Panc1 (cell line): ENCODE data around the gene RELT. TPM values are rescaled to one million over a fixed set of nuclear protein-coding genes. Genes with fewer than 3 reads are reported as not detected.

ENCODE experiments used
- ATAC-seq: fragments of 200-7000 bp; cut with Tn5 transposase; 2 replicates; pipeline ENCODE4 v1.9.1; 2020; ENCODE audit warnings: mild to moderate bottlenecking, moderate library complexity
- BruUV-seq: library from RNA; stranded (reverse); fragments of 400-500 nt; replicated peaks from 2 replicates; lab custom pipeline; 2021; lab: Mats Ljungman, UMichigan
- CTCF ChIA-PET: fragments of 300-600 bp; sonication (Branson Sonifier 250); formaldehyde crosslinking; loops from one replicate; lab custom pipeline; 2022; ENCODE audit warnings: antibody characterized with exemption; lab: Charles Lee
- POLR2A ChIA-PET: fragments of 300-600 bp; sonication (Branson Sonifier 250); formaldehyde crosslinking; loops from one replicate; lab custom pipeline; 2022; ENCODE audit warnings: antibody characterized with exemption; lab: Charles Lee
- DNase-seq: peaks from one replicate; pipeline ENCODE4 v3.0.0-alpha.2; 2010; ENCODE audit warnings: low read depth, low spot score
- H3K27ac ChIP-seq: 2 replicates; pipeline ENCODE4 v1.5.1; 2011; ENCODE audit warnings: mild to moderate bottlenecking, low read length, inconsistent platforms
- H3K27me3 ChIP-seq: fragments of 200-500 bp; sonication (Bioruptor generic); 2 replicates; pipeline ENCODE4 v1.6.0; 2014; ENCODE audit warnings: low read length, inconsistent platforms; ENCODE audit not compliant: control insufficient read depth, insufficient read depth
- H3K36me3 ChIP-seq: fragments of 200-500 bp; sonication (Bioruptor generic); 2 replicates; pipeline ENCODE4 v1.5.1; 2014; ENCODE audit warnings: inconsistent platforms, mild to moderate bottlenecking, low read length, moderate library complexity; ENCODE audit not compliant: control insufficient read depth, insufficient read depth
- H3K4me1 ChIP-seq: 2 replicates; pipeline ENCODE4 v1.5.1; 2011; ENCODE audit warnings: inconsistent platforms, mild to moderate bottlenecking, low read length, moderate library complexity; ENCODE audit not compliant: control insufficient read depth, insufficient read depth
- H3K4me3 ChIP-seq, 2 experiments: 2 replicates each; pipeline ENCODE4 v1.5.1; 2011 to 2012; ENCODE audit warnings: low read depth in 2 of 2, low read length in 2 of 2, mild to moderate bottlenecking in 2 of 2, inconsistent platforms in 1 of 2, moderate library complexity in 1 of 2
- H3K9me3 ChIP-seq: fragments of 200-500 bp; sonication (Bioruptor generic); 2 replicates; pipeline ENCODE4 v1.5.1; 2014; ENCODE audit warnings: low read depth, mild to moderate bottlenecking, inconsistent platforms, low read length, moderate library complexity; ENCODE audit not compliant: control insufficient read depth, insufficient read depth
- POLR2AphosphoS5 ChIP-seq: IDR thresholded peaks from 2 replicates; pipeline ENCODE4 v1.6.1; 2012; ENCODE audit warnings: mild to moderate bottlenecking, low read depth, low read length, moderate library complexity
- SIN3A ChIP-seq: IDR thresholded peaks from 2 replicates; pipeline ENCODE4 v1.6.1; 2012; ENCODE audit warnings: low read depth, mild to moderate bottlenecking, low read length, moderate library complexity, borderline replicate concordance; ENCODE audit not compliant: insufficient read depth
- TCF7L2 ChIP-seq: IDR thresholded peaks from 2 replicates; pipeline ENCODE4 v1.6.1; 2011; ENCODE audit warnings: mild to moderate bottlenecking, low read depth, low read length, inconsistent platforms
- in situ Hi-C: cut with HindIII; loops from 2 replicates; pipeline ENCODE4 v1.10.0; 2016; ENCODE audit warnings: low sequenced_read_pairs, low pct_unique_long_range_greater_than_20kb
- intact Hi-C: fragments of 100-400 bp; cut with micrococcal nuclease; formaldehyde crosslinking; loops from one replicate; pipeline ENCODE4 v1.10.0; 2022; ENCODE audit not compliant: unreplicated experiment
- total RNA-seq: library from RNA; stranded (reverse); gene quantifications from one replicate; pipeline ENCODE4 v1.2.1, GENCODE V29; 2021; ENCODE audit not compliant: unreplicated experiment
- TF ChIP-seq, protein P1 (sequence below), 2 experiments: IDR thresholded peaks; 2 replicates each; pipeline ENCODE4 v1.6.1; 2011 to 2012; ENCODE audit warnings: low read depth in 2 of 2, control low read depth in 1 of 2, low read length in 1 of 2, mild to moderate bottlenecking in 1 of 2, moderate library complexity in 1 of 2; ENCODE audit not compliant: insufficient read depth in 1 of 2
- TF ChIP-seq, protein P2 (sequence below): fragments of 450-650 bp; IDR thresholded peaks from 2 replicates; pipeline ENCODE4 v1.5.1; 2017; ENCODE audit warnings: mild to moderate bottlenecking

The RELT gene
- total RNA-seq, 1 experiment from 2014 or later = 11.3 TPM

DNA sequence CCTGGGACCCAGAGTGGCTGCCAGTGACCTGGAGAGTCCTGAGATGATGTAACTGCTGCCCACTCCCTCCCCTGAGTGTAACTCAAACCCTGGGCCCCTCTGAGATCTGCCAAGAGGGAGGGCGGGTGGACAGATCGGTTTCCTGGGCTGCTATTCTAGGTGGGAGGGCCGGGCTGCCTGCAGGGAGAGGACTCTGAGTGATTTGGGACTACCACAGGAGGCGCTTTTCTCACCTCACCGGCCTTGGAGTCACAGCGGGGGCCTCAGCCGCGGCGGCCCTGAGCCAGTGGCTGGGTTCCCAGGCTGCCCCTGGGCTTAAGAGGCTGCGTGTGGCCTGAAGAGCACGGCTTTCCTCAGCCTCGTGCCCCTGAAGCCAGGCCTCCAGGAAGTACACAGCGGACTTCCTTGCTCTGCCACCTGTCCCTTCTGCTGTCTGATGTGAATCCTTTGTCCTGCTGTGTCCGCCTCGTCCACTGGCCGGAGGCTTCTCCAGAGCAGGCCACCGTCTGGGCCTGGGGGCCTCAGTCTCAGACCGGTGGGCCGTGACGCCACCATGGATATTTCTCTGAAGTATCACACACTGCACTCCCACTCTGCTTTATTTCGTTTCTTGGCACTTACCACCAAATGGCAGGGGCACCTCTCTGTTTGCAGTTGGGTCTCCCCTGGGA, 11.5 kb downstream of the RELT start:
- ATAC-seq (no peak), DNase-seq (no peak)
- peaks cover 39% of the 10 kb centered on the region for H3K4me1 ChIP-seq
- TF ChIP-seq, protein P1, sequence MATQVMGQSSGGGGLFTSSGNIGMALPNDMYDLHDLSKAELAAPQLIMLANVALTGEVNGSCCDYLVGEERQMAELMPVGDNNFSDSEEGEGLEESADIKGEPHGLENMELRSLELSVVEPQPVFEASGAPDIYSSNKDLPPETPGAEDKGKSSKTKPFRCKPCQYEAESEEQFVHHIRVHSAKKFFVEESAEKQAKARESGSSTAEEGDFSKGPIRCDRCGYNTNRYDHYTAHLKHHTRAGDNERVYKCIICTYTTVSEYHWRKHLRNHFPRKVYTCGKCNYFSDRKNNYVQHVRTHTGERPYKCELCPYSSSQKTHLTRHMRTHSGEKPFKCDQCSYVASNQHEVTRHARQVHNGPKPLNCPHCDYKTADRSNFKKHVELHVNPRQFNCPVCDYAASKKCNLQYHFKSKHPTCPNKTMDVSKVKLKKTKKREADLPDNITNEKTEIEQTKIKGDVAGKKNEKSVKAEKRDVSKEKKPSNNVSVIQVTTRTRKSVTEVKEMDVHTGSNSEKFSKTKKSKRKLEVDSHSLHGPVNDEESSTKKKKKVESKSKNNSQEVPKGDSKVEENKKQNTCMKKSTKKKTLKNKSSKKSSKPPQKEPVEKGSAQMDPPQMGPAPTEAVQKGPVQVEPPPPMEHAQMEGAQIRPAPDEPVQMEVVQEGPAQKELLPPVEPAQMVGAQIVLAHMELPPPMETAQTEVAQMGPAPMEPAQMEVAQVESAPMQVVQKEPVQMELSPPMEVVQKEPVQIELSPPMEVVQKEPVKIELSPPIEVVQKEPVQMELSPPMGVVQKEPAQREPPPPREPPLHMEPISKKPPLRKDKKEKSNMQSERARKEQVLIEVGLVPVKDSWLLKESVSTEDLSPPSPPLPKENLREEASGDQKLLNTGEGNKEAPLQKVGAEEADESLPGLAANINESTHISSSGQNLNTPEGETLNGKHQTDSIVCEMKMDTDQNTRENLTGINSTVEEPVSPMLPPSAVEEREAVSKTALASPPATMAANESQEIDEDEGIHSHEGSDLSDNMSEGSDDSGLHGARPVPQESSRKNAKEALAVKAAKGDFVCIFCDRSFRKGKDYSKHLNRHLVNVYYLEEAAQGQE (IDR thresholded peaks at IDR 0.05; ENCODE audit: insufficient read depth in 1 of 2, low read depth in 2 of 2, low read length in 1 of 2) = no peak
- TF ChIP-seq TCF7L2 (no peak), SIN3A (no peak), POLR2AphosphoS5 (no peak)
- TF ChIP-seq, protein P2, sequence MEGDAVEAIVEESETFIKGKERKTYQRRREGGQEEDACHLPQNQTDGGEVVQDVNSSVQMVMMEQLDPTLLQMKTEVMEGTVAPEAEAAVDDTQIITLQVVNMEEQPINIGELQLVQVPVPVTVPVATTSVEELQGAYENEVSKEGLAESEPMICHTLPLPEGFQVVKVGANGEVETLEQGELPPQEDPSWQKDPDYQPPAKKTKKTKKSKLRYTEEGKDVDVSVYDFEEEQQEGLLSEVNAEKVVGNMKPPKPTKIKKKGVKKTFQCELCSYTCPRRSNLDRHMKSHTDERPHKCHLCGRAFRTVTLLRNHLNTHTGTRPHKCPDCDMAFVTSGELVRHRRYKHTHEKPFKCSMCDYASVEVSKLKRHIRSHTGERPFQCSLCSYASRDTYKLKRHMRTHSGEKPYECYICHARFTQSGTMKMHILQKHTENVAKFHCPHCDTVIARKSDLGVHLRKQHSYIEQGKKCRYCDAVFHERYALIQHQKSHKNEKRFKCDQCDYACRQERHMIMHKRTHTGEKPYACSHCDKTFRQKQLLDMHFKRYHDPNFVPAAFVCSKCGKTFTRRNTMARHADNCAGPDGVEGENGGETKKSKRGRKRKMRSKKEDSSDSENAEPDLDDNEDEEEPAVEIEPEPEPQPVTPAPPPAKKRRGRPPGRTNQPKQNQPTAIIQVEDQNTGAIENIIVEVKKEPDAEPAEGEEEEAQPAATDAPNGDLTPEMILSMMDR = no peak
- BruUV-seq = no TSS peak
- in situ Hi-C loops = no loop called here
- no peak overlapping the region for H3K27ac ChIP-seq
- intact Hi-C loops = no loop called here
- CTCF ChIA-PET = interaction anchor here (1.5 kb wide), 1 partner anchor 36 kb away, joined by 5 read pairs; no protein-coding TSS in a partner anchor
- POLR2A ChIA-PET = no interaction called here
- no peak overlapping the region for H3K4me3 ChIP-seq
- no peaks in the 10 kb centered on the region for H3K27me3 ChIP-seq
- H3K36me3 ChIP-seq = no peaks in the 10 kb centered on the region
- no peaks in the 10 kb centered on the region for H3K9me3 ChIP-seq

DNA sequence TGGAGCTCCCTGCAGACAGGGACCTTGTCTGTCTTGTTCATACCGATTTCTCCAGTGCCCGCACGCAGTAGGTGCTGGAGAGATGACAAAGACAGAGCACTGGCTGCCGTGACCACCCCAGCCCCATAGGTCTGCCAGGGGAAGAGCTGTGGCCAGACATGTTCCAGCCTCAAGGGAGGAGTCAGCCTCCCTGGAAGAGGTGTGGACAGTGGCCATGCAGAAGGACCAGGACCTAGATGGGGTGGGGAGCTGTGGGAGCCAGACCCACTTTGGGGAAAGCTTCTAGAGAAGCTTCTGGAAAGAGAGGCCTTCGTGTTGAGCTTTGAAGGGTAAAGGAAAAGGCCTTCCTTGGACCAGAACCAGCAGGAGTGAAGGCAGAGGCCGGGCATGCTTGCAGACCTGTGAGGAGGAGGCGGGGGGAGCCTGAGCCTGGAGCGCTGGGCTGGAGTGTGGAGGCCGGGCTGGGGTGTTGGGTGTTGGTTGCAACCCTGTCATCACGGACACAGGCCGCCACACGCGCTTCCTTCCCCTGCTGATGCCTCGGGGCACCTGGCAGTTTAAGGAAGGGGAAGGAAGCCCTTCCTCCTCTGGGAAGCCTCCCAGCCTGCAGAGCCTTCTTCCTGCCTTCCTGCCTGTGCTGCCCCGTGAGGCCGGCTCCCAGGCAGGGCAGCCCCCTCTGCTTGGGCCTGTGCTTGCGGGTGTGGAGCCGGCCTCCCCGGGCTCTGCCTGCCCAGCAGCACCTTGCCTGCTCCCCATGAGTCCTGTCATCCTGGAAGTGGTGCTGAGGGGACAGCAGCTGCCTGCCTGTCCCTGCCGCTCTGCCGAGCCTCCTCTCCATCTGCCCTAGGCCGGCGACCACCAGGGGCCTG, 12.3 kb downstream of the RELT start:
- ATAC-seq = no peak

More for the DNA sequence above, 12.3 kb downstream of the RELT start:
- in situ Hi-C loops (no loop called here), intact Hi-C loops (no loop called here)
- DNase-seq = no peak
- ChIA-PET POLR2A (interaction anchor here (1.5 kb wide), 1 partner anchor 17 kb away, joined by 3 read pairs; no protein-coding TSS in a partner anchor), CTCF (interaction anchor here (1.5 kb wide), 1 partner anchor 37 kb away, joined by 5 read pairs; no protein-coding TSS in a partner anchor)
- no peak overlapping the region for H3K4me3 ChIP-seq
- H3K27ac ChIP-seq = no peak overlapping the region
- TF ChIP-seq POLR2AphosphoS5 = no peak
- TF ChIP-seq, protein P1 (IDR thresholded peaks at IDR 0.05; ENCODE audit: insufficient read depth in 1 of 2, low read depth in 2 of 2, low read length in 1 of 2) = 0 out of 4 replicates have a peak, but pooled peaks of 1 of the 2 experiments have one; percentile 39
- peaks cover 32% of the 10 kb centered on the region for H3K4me1 ChIP-seq
- H3K9me3 ChIP-seq = no peaks in the 10 kb centered on the region
- H3K36me3 ChIP-seq = no peaks in the 10 kb centered on the region
- H3K27me3 ChIP-seq = no peaks in the 10 kb centered on the region
- BruUV-seq = no TSS peak
